ENCODE data around the gene RPS5.

- TF ChIP-seq POLR2A (IDR thresholded peaks at IDR 0.05): no peak
- TF ChIP-seq CTCF (IDR thresholded peaks at IDR 0.05): no peak
- TF ChIP-seq POLR2AphosphoS5 (IDR thresholded peaks at IDR 0.05): no peak
- TF ChIP-seq EP300 (IDR thresholded peaks at IDR 0.05): no peak
Observed at GRCh38 chr19:58429745-58430144, 42.7 kb downstream of the RPS5 start.

Data from suprapubic skin (tissue), 4 donors.